Measurements from ENCODE around the gene GPR173.

DNA sequence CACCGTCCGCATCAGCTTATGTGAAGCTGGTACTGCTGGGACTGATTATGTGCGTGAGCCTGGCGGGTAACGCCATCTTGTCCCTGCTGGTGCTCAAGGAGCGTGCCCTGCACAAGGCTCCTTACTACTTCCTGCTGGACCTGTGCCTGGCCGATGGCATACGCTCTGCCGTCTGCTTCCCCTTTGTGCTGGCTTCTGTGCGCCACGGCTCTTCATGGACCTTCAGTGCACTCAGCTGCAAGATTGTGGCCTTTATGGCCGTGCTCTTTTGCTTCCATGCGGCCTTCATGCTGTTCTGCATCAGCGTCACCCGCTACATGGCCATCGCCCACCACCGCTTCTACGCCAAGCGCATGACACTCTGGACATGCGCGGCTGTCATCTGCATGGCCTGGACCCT is 28.1 kb downstream of the GPR173 start:
- no peak for TF ChIP-seq TAF1 (IDR thresholded peaks at IDR 0.05; ENCODE audit: low read depth, low read length)
- TF ChIP-seq, protein P1, sequence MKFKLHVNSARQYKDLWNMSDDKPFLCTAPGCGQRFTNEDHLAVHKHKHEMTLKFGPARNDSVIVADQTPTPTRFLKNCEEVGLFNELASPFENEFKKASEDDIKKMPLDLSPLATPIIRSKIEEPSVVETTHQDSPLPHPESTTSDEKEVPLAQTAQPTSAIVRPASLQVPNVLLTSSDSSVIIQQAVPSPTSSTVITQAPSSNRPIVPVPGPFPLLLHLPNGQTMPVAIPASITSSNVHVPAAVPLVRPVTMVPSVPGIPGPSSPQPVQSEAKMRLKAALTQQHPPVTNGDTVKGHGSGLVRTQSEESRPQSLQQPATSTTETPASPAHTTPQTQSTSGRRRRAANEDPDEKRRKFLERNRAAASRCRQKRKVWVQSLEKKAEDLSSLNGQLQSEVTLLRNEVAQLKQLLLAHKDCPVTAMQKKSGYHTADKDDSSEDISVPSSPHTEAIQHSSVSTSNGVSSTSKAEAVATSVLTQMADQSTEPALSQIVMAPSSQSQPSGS (IDR thresholded peaks at IDR 0.05; ENCODE audit: low read length) = no peak
- no peak for TF ChIP-seq CEBPB (IDR thresholded peaks at IDR 0.05; ENCODE audit: low read depth, low read length)
- no peak for TF ChIP-seq BACH1 (IDR thresholded peaks at IDR 0.05; ENCODE audit: low read length)
- no peak for TF ChIP-seq EP300 (IDR thresholded peaks at IDR 0.05; ENCODE audit: borderline replicate concordance in 1 of 2, low read depth in 2 of 2, low read length in 2 of 2)
- no peak for TF ChIP-seq JUN (IDR thresholded peaks at IDR 0.05; ENCODE audit: low read depth, low read length)
- TF ChIP-seq EZH2 (IDR thresholded peaks at IDR 0.05; ENCODE audit: low read depth, low read length, severe bottlenecking) = no peak
- TF ChIP-seq SP1 (IDR thresholded peaks at IDR 0.05; ENCODE audit: low read depth, low read length) = no peak
- no peak for TF ChIP-seq POLR2A (IDR thresholded peaks at IDR 0.05; ENCODE audit: control extremely low read depth in 1 of 2, low read depth in 2 of 2, low read length in 2 of 2)
- TF ChIP-seq EGR1 (IDR thresholded peaks at IDR 0.05; ENCODE audit: borderline replicate concordance, low read depth, low read length) = no peak
- TF ChIP-seq, protein P2, sequence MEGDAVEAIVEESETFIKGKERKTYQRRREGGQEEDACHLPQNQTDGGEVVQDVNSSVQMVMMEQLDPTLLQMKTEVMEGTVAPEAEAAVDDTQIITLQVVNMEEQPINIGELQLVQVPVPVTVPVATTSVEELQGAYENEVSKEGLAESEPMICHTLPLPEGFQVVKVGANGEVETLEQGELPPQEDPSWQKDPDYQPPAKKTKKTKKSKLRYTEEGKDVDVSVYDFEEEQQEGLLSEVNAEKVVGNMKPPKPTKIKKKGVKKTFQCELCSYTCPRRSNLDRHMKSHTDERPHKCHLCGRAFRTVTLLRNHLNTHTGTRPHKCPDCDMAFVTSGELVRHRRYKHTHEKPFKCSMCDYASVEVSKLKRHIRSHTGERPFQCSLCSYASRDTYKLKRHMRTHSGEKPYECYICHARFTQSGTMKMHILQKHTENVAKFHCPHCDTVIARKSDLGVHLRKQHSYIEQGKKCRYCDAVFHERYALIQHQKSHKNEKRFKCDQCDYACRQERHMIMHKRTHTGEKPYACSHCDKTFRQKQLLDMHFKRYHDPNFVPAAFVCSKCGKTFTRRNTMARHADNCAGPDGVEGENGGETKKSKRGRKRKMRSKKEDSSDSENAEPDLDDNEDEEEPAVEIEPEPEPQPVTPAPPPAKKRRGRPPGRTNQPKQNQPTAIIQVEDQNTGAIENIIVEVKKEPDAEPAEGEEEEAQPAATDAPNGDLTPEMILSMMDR (IDR thresholded peaks at IDR 0.05; ENCODE audit: control extremely low read depth in 1 of 3, insufficient read depth in 1 of 3, low read depth in 1 of 3, low read length in 3 of 3) = no peak
- no peak for TF ChIP-seq CREB1 (IDR thresholded peaks at IDR 0.05)
- TF ChIP-seq SIRT6 (IDR thresholded peaks at IDR 0.05; ENCODE audit: low read length) = no peak
